Stimulated activated CD8-positive, alpha-beta memory T cell treated with anti-CD3 and anti-CD28 coated beads, Interleukin-12 subunit alpha, Interleukin-12 subunit beta, amount 100 ng/mL, for 4 hours (primary cell): Measurements from ENCODE around the gene IL12RB2.

Experiments used
- DNase-seq: peaks from one replicate; pipeline ENCODE4 v3.0.0-alpha.2; 2020; ENCODE audit warnings: low read depth

Gene IL12RB2, protein sequence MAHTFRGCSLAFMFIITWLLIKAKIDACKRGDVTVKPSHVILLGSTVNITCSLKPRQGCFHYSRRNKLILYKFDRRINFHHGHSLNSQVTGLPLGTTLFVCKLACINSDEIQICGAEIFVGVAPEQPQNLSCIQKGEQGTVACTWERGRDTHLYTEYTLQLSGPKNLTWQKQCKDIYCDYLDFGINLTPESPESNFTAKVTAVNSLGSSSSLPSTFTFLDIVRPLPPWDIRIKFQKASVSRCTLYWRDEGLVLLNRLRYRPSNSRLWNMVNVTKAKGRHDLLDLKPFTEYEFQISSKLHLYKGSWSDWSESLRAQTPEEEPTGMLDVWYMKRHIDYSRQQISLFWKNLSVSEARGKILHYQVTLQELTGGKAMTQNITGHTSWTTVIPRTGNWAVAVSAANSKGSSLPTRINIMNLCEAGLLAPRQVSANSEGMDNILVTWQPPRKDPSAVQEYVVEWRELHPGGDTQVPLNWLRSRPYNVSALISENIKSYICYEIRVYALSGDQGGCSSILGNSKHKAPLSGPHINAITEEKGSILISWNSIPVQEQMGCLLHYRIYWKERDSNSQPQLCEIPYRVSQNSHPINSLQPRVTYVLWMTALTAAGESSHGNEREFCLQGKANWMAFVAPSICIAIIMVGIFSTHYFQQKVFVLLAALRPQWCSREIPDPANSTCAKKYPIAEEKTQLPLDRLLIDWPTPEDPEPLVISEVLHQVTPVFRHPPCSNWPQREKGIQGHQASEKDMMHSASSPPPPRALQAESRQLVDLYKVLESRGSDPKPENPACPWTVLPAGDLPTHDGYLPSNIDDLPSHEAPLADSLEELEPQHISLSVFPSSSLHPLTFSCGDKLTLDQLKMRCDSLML

DNA sequence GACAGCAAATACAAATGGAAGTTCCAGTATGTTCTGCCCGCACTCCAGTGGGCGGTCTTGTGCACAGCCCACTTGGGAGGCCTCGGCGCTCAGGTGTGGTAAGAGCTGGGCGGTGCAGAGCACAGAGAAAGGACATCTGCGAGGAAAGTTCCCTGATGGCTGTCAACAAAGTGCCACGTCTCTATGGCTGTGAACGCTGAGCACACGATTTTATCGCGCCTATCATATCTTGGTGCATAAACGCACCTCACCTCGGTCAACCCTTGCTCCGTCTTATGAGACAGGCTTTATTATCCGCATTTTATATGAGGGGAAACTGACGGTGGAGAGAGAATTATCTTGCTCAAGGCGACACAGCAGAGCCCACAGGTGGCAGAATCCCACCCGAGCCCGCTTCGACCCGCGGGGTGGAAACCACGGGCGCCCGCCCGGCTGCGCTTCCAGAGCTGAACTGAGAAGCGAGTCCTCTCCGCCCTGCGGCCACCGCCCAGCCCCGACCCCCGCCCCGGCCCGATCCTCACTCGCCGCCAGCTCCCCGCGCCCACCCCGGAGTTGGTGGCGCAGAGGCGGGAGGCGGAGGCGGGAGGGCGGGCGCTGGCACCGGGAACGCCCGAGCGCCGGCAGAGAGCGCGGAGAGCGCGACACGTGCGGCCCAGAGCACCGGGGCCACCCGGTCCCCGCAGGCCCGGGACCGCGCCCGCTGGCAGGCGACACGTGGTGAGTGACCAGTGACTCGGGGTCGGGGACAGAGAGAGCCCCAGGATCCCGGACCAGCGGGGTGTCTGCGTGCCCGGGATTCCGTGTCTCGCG lies at the start of gene IL12RB2:
Gene IL12RB2, plus strand, starts transcription at position 623 of the 810 bp plus-strand sequence. CDS start 12,496 bp downstream, outside the sequence.
- peak; percentile 21 for DNase-seq

GRCh38 chr1:67261680-67262079 lies 46.0 kb upstream of the IL12RB2 start:
- peak; percentile 2 for DNase-seq

- no peak for DNase-seq
These were observed 44.9 kb upstream of the IL12RB2 start for GRCh38 chr1:67262735-67263134.

GRCh38 chr1:67264152-67264551 lies 43.5 kb upstream of the IL12RB2 start:
- no peak for DNase-seq

DNA sequence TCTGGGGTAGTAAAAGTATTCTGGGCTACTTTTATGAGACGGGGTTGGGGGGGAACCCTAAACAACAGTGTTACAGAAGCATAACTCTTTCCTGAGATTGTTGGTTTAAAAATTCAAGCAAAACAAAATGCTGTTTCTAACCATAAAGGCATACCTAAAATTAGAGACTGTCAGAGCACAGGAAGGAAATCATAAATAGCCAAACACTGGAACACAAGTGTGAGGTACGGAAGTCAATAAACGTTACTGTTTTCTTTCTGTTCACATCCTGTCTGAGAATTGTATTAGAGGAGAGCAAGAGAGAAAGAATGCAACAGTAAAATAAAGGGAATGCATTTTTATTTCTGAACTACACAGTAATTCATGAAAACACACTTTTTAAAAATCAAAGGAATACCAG lies 42.8 kb upstream of the IL12RB2 start:
- no peak for DNase-seq

- DNase-seq = no peak
These were observed 38.6 kb upstream of the IL12RB2 start for GRCh38 chr1:67269061-67269460.

DNA sequence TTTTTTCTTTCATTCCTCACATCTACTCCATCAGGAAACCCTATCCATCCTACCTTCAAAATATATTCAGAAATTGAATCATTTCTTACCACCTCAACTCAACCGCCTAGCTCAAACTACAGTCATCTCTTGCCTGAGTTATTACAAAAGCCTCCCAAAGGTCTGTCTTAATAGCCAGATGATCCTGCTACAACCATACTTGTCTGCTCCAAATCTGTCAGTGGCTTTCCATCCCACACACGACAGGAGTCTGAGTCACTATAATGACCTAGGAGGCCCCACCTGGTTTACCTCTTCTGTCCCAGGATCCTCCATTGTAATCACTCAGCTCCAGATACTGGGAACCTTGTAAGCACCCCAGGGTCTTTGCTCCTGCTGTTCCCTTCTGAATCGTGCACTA lies 37.1 kb upstream of the IL12RB2 start:
- DNase-seq = no peak

- DNase-seq = no peak
These were observed 34.1 kb upstream of the IL12RB2 start for GRCh38 chr1:67273591-67273990.

DNA sequence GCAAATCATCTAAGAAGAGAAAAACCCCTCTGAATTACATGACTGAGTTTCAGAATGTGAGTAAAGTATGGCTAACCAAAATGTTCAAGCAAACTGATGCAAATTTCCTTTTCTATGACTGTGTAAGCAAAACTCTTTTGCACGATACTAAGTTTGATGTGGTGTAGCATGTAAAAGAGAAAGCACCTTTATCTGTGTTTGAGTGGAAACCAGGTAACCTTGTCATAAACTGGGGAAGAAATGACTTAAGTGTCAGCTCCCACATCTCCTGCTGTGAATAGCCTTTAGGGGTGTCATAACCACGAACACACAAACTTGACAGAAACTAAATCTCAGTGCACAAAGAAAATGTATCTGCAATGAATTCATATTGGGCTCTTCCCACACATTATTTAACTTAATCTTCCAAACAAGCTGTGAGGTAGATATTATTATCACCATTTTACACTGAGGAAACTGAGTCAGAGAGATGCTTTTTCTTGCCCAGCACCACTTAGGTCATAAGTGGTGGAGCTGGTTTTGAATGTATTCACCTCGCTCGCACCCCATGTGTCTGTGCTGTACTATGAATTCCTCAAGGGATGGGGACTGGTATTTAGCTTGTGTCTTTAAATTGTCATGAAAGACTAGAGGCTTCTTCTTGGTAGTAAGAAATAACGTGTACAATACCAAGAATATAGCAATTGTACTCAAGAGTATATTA lies 32.9 kb upstream of the IL12RB2 start:
- DNase-seq = no peak

DNA sequence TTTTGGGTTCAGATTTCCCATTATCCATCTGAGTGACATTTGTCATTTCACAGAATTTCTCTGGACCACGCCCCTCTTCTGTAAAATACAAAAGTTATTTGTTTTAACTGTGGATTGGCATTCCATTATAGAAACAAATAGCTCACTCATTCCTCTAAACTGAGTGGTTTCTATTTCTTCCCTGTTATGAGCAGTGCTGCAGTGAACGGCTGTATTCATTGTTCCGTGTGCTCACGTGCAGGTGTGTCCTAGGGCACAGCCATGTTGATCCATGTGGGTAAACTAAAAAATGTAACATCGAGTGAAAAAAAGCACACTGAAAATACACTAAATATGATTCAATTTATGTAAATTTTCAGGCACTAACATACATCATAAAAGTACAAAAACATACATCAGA lies 27.0 kb upstream of the IL12RB2 start:
- DNase-seq = no peak

GRCh38 chr1:67281244-67281643 lies 26.4 kb upstream of the IL12RB2 start:
- DNase-seq = no peak

GRCh38 chr1:67285780-67286488 lies 21.7 kb upstream of the IL12RB2 start:
- no peak for DNase-seq

- DNase-seq = no peak
These were observed 17.4 kb upstream of the IL12RB2 start for GRCh38 chr1:67290236-67290635.

DNA sequence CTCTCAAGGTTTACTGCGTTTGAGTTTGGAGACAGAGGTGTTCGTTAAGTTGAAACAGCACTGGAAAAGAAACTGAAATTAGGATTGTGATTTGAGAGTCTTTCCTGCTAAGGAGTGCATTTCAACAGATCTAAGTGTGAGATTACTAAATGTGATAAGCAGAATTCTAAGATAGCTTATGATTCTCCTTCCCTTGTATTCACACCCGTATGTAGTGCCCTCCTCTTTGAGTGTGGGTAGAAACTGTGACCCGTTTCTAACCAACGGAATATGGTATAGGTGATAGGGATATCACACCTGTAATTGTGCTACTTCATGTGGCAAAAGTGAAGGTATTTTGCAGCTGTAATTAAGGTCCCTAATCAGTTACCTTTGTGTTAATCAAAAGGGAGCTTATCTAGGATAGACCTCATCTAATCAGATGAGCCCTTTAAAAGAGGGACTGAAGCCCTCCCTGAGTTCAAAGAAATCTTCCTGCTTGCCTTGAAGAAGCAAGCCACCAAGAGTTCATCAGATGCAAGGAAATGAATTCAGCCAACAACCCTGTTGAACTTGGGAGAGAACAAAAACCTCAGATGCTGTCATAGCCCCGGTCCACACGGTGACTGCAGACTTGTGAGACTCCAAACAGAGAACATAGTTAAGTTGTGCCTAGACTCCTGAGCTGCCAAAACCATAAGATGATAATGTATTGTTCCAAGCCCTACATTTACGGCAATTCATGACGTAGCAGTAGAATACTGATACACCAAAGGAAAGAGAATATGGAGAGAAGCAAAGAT lies 12.6 kb upstream of the IL12RB2 start:
- DNase-seq = no peak

GRCh38 chr1:67298762-67299161 lies 8.9 kb upstream of the IL12RB2 start:
- DNase-seq = no peak

DNA sequence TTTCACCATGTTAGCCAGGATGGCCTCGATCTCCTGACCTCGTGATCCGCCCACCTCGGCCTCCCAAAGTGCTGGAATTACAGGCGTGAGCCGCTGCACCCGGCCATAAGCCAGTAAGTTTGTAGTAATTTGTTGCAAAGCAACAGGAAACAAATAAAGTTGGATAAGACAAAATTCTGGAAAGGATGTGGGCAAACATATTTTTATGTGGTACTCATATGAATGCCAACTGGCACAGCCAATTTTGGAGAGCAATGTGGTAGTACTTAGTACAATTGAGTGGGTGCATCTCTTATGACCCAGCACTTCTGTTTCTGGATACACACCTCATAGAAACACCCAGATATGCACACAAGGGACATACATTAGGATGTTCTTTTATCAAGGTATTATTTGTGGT lies 8.4 kb upstream of the IL12RB2 start:
- no peak for DNase-seq

GRCh38 chr1:67300561-67300960 lies 7.1 kb upstream of the IL12RB2 start:
- no peak for DNase-seq

DNA sequence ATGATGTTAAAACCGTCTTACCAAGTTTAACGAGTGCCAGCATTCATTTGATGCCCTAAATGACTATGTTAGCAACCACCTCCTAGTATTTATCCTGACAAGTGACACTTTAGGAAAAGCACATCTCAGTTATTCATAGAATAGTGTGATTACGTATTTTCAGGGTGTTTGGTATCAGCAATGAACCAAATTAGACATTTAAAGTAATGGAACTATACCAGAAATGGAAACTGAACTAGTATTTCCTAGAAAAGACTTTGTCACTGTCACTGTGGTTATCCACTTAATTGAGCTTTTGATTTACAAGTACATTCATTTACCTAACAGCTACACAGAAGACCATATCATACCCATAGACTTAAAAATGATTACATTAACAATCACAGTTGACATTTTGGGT lies 3.6 kb upstream of the IL12RB2 start:
- DNase-seq = no peak

DNA sequence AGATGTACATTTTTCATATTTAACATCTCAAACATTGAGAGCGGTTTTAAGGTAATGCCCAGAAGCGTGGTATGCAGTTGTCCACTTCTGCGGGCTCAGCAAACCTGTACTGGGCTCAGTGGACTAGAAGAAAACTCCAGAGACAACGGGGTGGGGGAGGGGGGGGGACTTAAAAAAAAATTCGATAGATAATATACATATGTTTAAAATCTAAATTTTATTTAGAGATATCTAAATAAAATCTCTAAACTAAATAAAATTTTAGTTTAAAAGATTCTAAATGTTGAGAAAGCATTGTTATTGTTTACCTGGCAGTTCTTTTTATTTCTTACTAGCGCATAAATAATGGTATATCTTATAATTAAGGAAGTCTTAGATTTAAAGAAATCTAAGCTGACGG lies 1.1 kb upstream of the IL12RB2 start:
- no peak for DNase-seq

DNA sequence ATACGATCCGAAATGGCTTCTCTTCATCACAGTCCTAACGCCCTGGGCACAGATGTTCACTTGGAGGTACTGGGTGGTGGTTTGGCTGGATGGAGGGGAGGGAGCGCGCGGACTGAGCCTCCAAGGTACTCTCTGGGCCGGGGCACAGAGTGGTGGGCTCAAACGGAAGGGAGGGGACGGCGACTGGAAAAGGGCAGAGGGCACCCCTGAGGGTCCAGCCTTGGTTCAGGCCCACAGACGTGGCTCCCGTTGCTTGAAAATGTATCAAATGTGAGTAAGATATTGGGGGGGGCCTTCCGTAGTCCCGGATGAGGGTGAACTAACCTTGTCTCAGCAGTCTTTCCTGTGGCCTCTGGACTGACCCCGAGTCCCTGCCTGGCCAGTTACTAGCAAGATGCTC lies 463 bp downstream of the IL12RB2 start:
- DNase-seq = no peak
